CD4-positive, alpha-beta T cell treated with Interferon gamma for 1 hour (primary cell): ENCODE data around the gene NKAIN4.

Experiments used
- DNase-seq: peaks from one replicate; pipeline ENCODE4 v3.0.0-alpha.2; 2020

Gene NKAIN4

GRCh38 chr20:63273635-63274380 is 19.5 kb upstream of the NKAIN4 start:
- DNase-seq: no peak

GRCh38 chr20:63273059-63273579 is 18.9 kb upstream of the NKAIN4 start:
- no peak for DNase-seq

GRCh38 chr20:63272105-63273058 is 18.1 kb upstream of the NKAIN4 start, which contains the start of gene ARFGAP1:
Gene ARFGAP1 (plus strand): TSS chr20:63272813. CDS start chr20:63275581, 2,768 bp downstream.
- DNase-seq: peak; percentile 89

- no peak for DNase-seq
Observed at GRCh38 chr20:63270606-63271325, 16.5 kb upstream of the NKAIN4 start.

- DNase-seq: no peak
Observed at GRCh38 chr20:63269724-63270123, 15.5 kb upstream of the NKAIN4 start.

GRCh38 chr20:63268671-63269439 is 14.6 kb upstream of the NKAIN4 start:
- DNase-seq: no peak

GRCh38 chr20:63268256-63268655 is 14.0 kb upstream of the NKAIN4 start:
- DNase-seq: no peak

GRCh38 chr20:63267691-63268090 is 13.4 kb upstream of the NKAIN4 start:
- no peak for DNase-seq

- DNase-seq: no peak
Observed at GRCh38 chr20:63265891-63266515, 11.7 kb upstream of the NKAIN4 start.

GRCh38 chr20:63264519-63264918 is 10.3 kb upstream of the NKAIN4 start:
- no peak for DNase-seq

GRCh38 chr20:63264000-63264399 is 9.7 kb upstream of the NKAIN4 start:
- DNase-seq: no peak

- no peak for DNase-seq
Observed at GRCh38 chr20:63262836-63263235, 8.6 kb upstream of the NKAIN4 start.

GRCh38 chr20:63261795-63262528 is 7.7 kb upstream of the NKAIN4 start:
- DNase-seq: no peak

GRCh38 chr20:63261060-63261794 is 7.0 kb upstream of the NKAIN4 start:
- no peak for DNase-seq

- DNase-seq: no peak
Observed at GRCh38 chr20:63260521-63260920, 6.3 kb upstream of the NKAIN4 start.

GRCh38 chr20:63259734-63260460 is 5.6 kb upstream of the NKAIN4 start:
- DNase-seq: no peak

- DNase-seq: no peak
Observed at GRCh38 chr20:63258781-63259180, 4.5 kb upstream of the NKAIN4 start.

GRCh38 chr20:63257629-63258028 is 3.4 kb upstream of the NKAIN4 start:
- DNase-seq: no peak

GRCh38 chr20:63256954-63257353 is 2.7 kb upstream of the NKAIN4 start:
- no peak for DNase-seq
